Effector memory CD4-positive, alpha-beta T cell (primary cell): ENCODE data around the gene SPRED2.

ENCODE experiments used
- DNase-seq, 3 donors: peaks; one replicate each; pipeline ENCODE4 v3.0.0-alpha.2; 2020
- H3K27ac ChIP-seq: 2 replicates; pipeline ENCODE4 v1.7.0; 2013; ENCODE audit warnings: mild to moderate bottlenecking, low read length, moderate library complexity; ENCODE audit not compliant: insufficient read depth, poor library complexity, severe bottlenecking
- H3K27me3 ChIP-seq: replicated peaks from 2 replicates; pipeline ENCODE4 v1.7.0; 2013; ENCODE audit warnings: mild to moderate bottlenecking, low read length; ENCODE audit not compliant: insufficient read depth, control insufficient read depth, poor library complexity, severe bottlenecking
- H3K36me3 ChIP-seq: 2 replicates; pipeline ENCODE4 v1.7.0; 2013; ENCODE audit warnings: mild to moderate bottlenecking, low read length, moderate library complexity; ENCODE audit not compliant: control insufficient read depth, insufficient read depth
- H3K4me1 ChIP-seq: 2 replicates; pipeline ENCODE4 v1.7.0; 2013; ENCODE audit warnings: low read length, mild to moderate bottlenecking; ENCODE audit not compliant: control insufficient read depth, insufficient read depth, poor library complexity, severe bottlenecking
- H3K4me3 ChIP-seq: 2 replicates; pipeline ENCODE4 v1.7.0; 2013; ENCODE audit warnings: low read length, low read depth, mild to moderate bottlenecking; ENCODE audit not compliant: insufficient read depth, poor library complexity, severe bottlenecking
- H3K9me3 ChIP-seq: 2 replicates; pipeline ENCODE4 v1.7.0; 2013; ENCODE audit warnings: mild to moderate bottlenecking, low read length, moderate library complexity; ENCODE audit not compliant: control insufficient read depth

SPRED2 gene

GRCh38 chr2:65360441-65360840 is 72.0 kb downstream of the SPRED2 start:
- Histone ChIP-seq H3K27me3 (no peaks in the 10 kb centered on the region), H3K36me3 (no peaks in the 10 kb centered on the region), H3K9me3 (no peaks in the 10 kb centered on the region), H3K4me3 (no peak overlapping the region), H3K4me1 (no peaks in the 10 kb centered on the region), H3K27ac (no peak overlapping the region)
- DNase-seq = no peak

- H3K27me3 ChIP-seq = no peaks in the 10 kb centered on the region
- H3K4me1 ChIP-seq = no peaks in the 10 kb centered on the region
- no peaks in the 10 kb centered on the region for H3K36me3 ChIP-seq
- H3K9me3 ChIP-seq = no peaks in the 10 kb centered on the region
- no peak overlapping the region for H3K4me3 ChIP-seq
- H3K27ac ChIP-seq = no peak overlapping the region
- no peak for DNase-seq
Measured at GRCh38 chr2:65358678-65359400, 73.6 kb downstream of the SPRED2 start.

GRCh38 chr2:65357959-65358294 is 74.5 kb downstream of the SPRED2 start:
- H3K27me3 ChIP-seq = no peaks in the 10 kb centered on the region
- no peaks in the 10 kb centered on the region for H3K4me1 ChIP-seq
- no peak for DNase-seq
- no peak overlapping the region for H3K4me3 ChIP-seq
- no peaks in the 10 kb centered on the region for H3K36me3 ChIP-seq
- H3K9me3 ChIP-seq = no peaks in the 10 kb centered on the region
- no peak overlapping the region for H3K27ac ChIP-seq

- no peaks in the 10 kb centered on the region for H3K27me3 ChIP-seq
- H3K36me3 ChIP-seq = no peaks in the 10 kb centered on the region
- H3K4me1 ChIP-seq = no peaks in the 10 kb centered on the region
- H3K9me3 ChIP-seq = no peaks in the 10 kb centered on the region
- no peak for DNase-seq
- no peak overlapping the region for H3K4me3 ChIP-seq
- no peak overlapping the region for H3K27ac ChIP-seq
Measured at GRCh38 chr2:65357095-65357958, 75.1 kb downstream of the SPRED2 start.

DNA sequence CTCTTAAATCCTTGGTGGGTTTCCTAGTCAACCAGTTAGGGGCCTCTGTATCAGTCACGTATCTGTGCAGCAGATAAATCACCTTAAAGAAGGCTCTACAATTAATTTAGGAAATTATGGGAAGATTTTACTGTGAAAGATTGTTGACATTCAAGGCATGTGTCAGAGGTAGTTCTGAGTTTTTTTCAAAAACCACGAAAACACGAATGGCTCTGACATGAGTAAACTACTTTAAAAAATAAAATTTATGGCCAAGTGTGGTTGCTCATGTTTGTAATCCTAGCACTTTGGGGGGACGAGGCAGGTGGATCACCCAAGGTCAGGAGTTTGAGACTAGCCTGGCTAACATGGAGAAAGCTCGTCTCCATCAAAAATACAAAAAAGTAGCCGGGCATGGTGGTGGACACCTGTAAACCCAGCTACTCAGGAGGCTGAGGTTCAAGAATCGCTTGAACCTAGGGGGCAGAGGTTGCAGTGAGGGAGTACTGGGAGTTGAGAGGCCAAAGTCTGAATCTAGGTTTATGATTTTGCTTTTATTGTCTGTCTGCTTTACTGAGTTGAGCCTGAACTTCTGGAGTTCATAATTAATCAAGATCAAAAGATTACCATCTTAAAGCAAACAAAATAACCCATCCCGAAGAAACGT is 77.1 kb downstream of the SPRED2 start:
- Histone ChIP-seq H3K27ac (no peak overlapping the region), H3K4me1 (no peaks in the 10 kb centered on the region), H3K9me3 (no peaks in the 10 kb centered on the region), H3K27me3 (no peaks in the 10 kb centered on the region), H3K4me3 (no peak overlapping the region), H3K36me3 (no peaks in the 10 kb centered on the region)
- DNase-seq = no peak

DNA sequence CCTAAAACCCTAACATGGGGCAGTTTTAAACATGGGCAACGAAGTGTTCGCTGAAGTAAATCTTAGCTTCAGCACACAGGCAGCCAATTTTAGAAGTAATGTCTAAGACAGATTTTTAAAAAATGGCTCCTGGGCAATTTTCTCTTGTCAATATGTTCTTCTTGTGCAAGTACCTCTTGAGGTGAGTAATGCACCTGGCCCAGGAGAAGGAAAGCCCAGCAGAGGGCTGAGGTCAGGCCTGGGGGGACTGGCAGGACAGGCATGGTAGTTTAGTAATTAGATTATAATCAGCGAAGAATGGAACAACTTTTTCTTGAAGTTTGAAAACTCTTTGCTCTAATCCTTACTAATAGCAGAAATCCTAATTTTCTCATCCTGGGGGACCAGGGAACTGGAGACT is 77.6 kb downstream of the SPRED2 start:
- H3K4me3 ChIP-seq = no peak overlapping the region
- DNase-seq = no peak
- no peaks in the 10 kb centered on the region for H3K9me3 ChIP-seq
- no peaks in the 10 kb centered on the region for H3K36me3 ChIP-seq
- no peaks in the 10 kb centered on the region for H3K4me1 ChIP-seq
- no peak overlapping the region for H3K27ac ChIP-seq
- H3K27me3 ChIP-seq = no peaks in the 10 kb centered on the region

- Histone ChIP-seq H3K4me3 (no peak overlapping the region), H3K36me3 (no peaks in the 10 kb centered on the region), H3K9me3 (no peaks in the 10 kb centered on the region), H3K27me3 (no peaks in the 10 kb centered on the region), H3K4me1 (no peaks in the 10 kb centered on the region), H3K27ac (no peak overlapping the region)
- DNase-seq = no peak
Measured at GRCh38 chr2:65353927-65354326, 78.5 kb downstream of the SPRED2 start.

- no peak overlapping the region for H3K27ac ChIP-seq
- H3K9me3 ChIP-seq = no peaks in the 10 kb centered on the region
- no peak overlapping the region for H3K4me3 ChIP-seq
- no peak for DNase-seq
- H3K27me3 ChIP-seq = no peaks in the 10 kb centered on the region
- H3K4me1 ChIP-seq = no peaks in the 10 kb centered on the region
- no peaks in the 10 kb centered on the region for H3K36me3 ChIP-seq
Measured at GRCh38 chr2:65353046-65353445, 79.4 kb downstream of the SPRED2 start.

DNA sequence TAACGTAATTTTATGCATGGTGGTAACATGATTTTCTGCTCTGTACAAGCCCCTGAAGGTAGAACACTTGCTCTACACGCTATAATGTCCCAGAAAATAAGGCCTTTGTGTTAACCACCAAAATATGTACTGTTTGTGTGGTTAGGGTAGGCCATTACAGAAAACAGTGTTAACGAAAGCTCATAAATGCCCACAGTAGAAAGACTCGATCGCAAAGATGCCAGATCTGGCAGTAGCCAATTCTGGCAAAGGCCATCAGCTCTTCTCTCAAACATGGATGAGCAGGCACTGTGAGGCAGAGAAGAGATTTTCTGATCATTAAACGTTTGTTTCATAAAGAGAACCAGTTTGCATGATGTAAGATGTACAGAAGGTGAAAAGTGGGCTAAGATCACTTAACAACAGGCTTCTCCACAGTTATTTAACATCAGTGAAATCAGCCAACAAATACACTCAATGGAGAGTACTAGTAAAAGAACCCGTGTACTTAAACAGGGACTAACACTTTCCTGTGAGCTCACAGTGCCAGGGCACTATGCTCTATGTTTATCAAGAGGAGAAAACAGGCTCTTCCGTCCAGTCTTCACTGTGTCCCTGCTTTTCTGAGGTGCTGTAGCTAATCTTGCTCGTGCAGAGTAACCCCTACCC is 80.3 kb downstream of the SPRED2 start:
- no peak for DNase-seq
- no peaks in the 10 kb centered on the region for H3K9me3 ChIP-seq
- no peak overlapping the region for H3K4me3 ChIP-seq
- H3K27ac ChIP-seq = no peak overlapping the region
- H3K4me1 ChIP-seq = no peaks in the 10 kb centered on the region
- H3K36me3 ChIP-seq = no peaks in the 10 kb centered on the region
- no peaks in the 10 kb centered on the region for H3K27me3 ChIP-seq
